Nephron progenitor cell (in vitro differentiated cells): ENCODE measurements around the gene CRKL.

Experiments
- DNase-seq: peaks from one replicate; pipeline ENCODE4 v3.0.0; 2021
- H3K27ac Mint-ChIP-seq: 2 replicates; pipeline ENCODE4 v1.8.0; 2021; ENCODE audit warnings: mild to moderate bottlenecking, moderate library complexity, mixed read lengths
- H3K27me3 Mint-ChIP-seq: 2 replicates; pipeline ENCODE4 v1.8.0; 2021; ENCODE audit warnings: mild to moderate bottlenecking, low read depth, mixed read lengths; ENCODE audit not compliant: poor library complexity
- H3K36me3 Mint-ChIP-seq: 2 replicates; pipeline ENCODE4 v1.8.0; 2021; ENCODE audit warnings: low read depth, mixed read lengths
- H3K4me1 Mint-ChIP-seq: 2 replicates; pipeline ENCODE4 v1.8.0; 2021; ENCODE audit warnings: mixed read lengths
- H3K4me3 Mint-ChIP-seq: 2 replicates; pipeline ENCODE4 v1.8.0; 2021; ENCODE audit warnings: mild to moderate bottlenecking, moderate library complexity, mixed read lengths
- H3K9me3 Mint-ChIP-seq: 2 replicates; pipeline ENCODE4 v1.8.0; 2021; ENCODE audit warnings: mild to moderate bottlenecking, moderate library complexity, mixed read lengths
- CTCF ChIP-seq: fragments of 200-600 bp; sonication (generic); IDR thresholded peaks from 2 replicates; pipeline ENCODE4 v1.5.0; 2021; ENCODE audit warnings: antibody characterized with exemption

Gene CRKL

GRCh38 chr22:20977019-20977418 lies 59.8 kb downstream of the CRKL start:
- no peaks in the 10 kb centered on the region for H3K36me3 Mint-ChIP-seq
- H3K27me3 Mint-ChIP-seq = peaks cover 41% of the 10 kb centered on the region
- TF ChIP-seq CTCF = no peak
- H3K27ac Mint-ChIP-seq = no peak overlapping the region
- DNase-seq = no peak
- H3K4me1 Mint-ChIP-seq = peaks cover 36% of the 10 kb centered on the region
- H3K9me3 Mint-ChIP-seq = peaks cover 9% of the 10 kb centered on the region
- no peak overlapping the region for H3K4me3 Mint-ChIP-seq

- Mint-ChIP-seq H3K4me3 (no peak overlapping the region), H3K9me3 (peaks cover 9% of the 10 kb centered on the region), H3K27me3 (peaks cover 41% of the 10 kb centered on the region), H3K27ac (no peak overlapping the region), H3K36me3 (no peaks in the 10 kb centered on the region), H3K4me1 (peaks cover 33% of the 10 kb centered on the region)
- TF ChIP-seq CTCF = no peak
- no peak for DNase-seq
These were observed 60.4 kb downstream of the CRKL start for GRCh38 chr22:20977516-20978170.

- H3K4me3 Mint-ChIP-seq = no peak overlapping the region
- no peak overlapping the region for H3K27ac Mint-ChIP-seq
These were observed 61.2 kb downstream of the CRKL start for GRCh38 chr22:20978419-20978818.

GRCh38 chr22:20979243-20979809 lies 62.1 kb downstream of the CRKL start:
- Mint-ChIP-seq H3K36me3 (peaks cover 7% of the 10 kb centered on the region), H3K27me3 (peaks cover 41% of the 10 kb centered on the region), H3K9me3 (peaks cover 9% of the 10 kb centered on the region), H3K4me3 (peak overlapping the region; percentile 74), H3K4me1 (peaks cover 47% of the 10 kb centered on the region), H3K27ac (no peak overlapping the region)
- peak; percentile 69 for DNase-seq
- TF ChIP-seq CTCF = no peak

More at GRCh38 chr22:20978419-20978818, 61.2 kb downstream of the CRKL start:
- H3K9me3 Mint-ChIP-seq = peaks cover 9% of the 10 kb centered on the region
- DNase-seq = no peak
- TF ChIP-seq CTCF = no peak
- H3K27me3 Mint-ChIP-seq = peaks cover 41% of the 10 kb centered on the region
- peaks cover 39% of the 10 kb centered on the region for H3K4me1 Mint-ChIP-seq
- H3K36me3 Mint-ChIP-seq = no peaks in the 10 kb centered on the region

GRCh38 chr22:20979940-20980453 lies 62.8 kb downstream of the CRKL start:
- H3K36me3 Mint-ChIP-seq = peaks cover 8% of the 10 kb centered on the region
- no peak overlapping the region for H3K27ac Mint-ChIP-seq
- no peak for TF ChIP-seq CTCF
- H3K9me3 Mint-ChIP-seq = peaks cover 9% of the 10 kb centered on the region
- peaks cover 47% of the 10 kb centered on the region for H3K4me1 Mint-ChIP-seq
- H3K4me3 Mint-ChIP-seq = peak overlapping the region; percentile 74
- peaks cover 38% of the 10 kb centered on the region for H3K27me3 Mint-ChIP-seq
- DNase-seq = no peak
